BLaER1 (cell line): ENCODE data around the gene LGALS7.

Experiments used
- H3K27ac ChIP-seq: shearing (Covaris generic); formaldehyde crosslinking; 2 replicates; pipeline ENCODE4 v1.8.1; 2022
- H3K27me3 ChIP-seq: shearing (Covaris generic); formaldehyde crosslinking; 2 replicates; pipeline ENCODE4 v1.8.1; 2022
- H3K36me3 ChIP-seq: shearing (Covaris generic); formaldehyde crosslinking; 2 replicates; pipeline ENCODE4 v1.8.1; 2022
- H3K4me1 ChIP-seq: shearing (Covaris generic); formaldehyde crosslinking; 2 replicates; pipeline ENCODE4 v1.8.1; 2022
- H3K4me2 ChIP-seq: shearing (Covaris generic); formaldehyde crosslinking; 2 replicates; pipeline ENCODE4 v1.8.1; 2022
- H3K4me3 ChIP-seq: shearing (Covaris generic); formaldehyde crosslinking; 2 replicates; pipeline ENCODE4 v1.8.1; 2022
- H3K9ac ChIP-seq: shearing (Covaris generic); formaldehyde crosslinking; 2 replicates; pipeline ENCODE4 v1.8.1; 2022
- H3K9me3 ChIP-seq: shearing (Covaris generic); formaldehyde crosslinking; 2 replicates; pipeline ENCODE4 v1.8.1; 2022
- H4K20me1 ChIP-seq: shearing (Covaris generic); formaldehyde crosslinking; 2 replicates; pipeline ENCODE4 v1.8.1; 2022
- Cebpa-rat ChIP-seq: shearing (Covaris generic); IDR thresholded peaks from 2 replicates; pipeline ENCODE4 v1.8.1; 2022

Gene LGALS7

DNA sequence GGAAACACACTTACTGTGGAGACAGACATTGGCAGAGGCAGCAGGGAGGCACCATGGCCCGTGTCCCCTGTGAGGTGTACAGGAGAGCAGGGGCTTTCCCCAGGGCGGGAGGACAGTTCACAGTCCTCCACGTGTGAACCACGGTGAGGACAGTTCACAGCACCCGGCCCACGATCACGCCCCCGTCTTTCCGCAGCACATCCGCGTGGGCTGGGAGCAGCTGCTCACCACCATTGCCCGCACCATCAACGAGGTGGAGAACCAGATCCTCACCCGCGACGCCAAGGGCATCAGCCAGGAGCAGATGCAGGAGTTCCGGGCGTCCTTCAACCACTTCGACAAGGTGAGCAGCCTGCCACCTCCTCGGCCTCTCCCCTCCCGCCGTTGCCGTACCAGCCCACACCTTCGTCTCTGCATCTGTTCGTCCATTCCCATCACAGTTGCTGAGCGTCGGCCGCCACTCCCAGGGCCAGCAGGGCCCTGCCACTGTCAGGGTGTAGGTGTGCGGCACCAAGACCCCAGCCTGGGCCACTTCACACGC is 46.5 kb downstream of the LGALS7 start:
- no peaks in the 10 kb centered on the region for H3K9me3 ChIP-seq
- no peak for TF ChIP-seq Cebpa-rat
- H3K27ac ChIP-seq = no peak overlapping the region
- H3K4me2 ChIP-seq = no peak overlapping the region
- H3K9ac ChIP-seq = no peak overlapping the region
- no peak overlapping the region for H3K4me3 ChIP-seq
- peaks cover 90% of the 10 kb centered on the region for H3K36me3 ChIP-seq
- peaks cover 24% of the 10 kb centered on the region for H3K4me1 ChIP-seq
- H4K20me1 ChIP-seq = no peaks in the 10 kb centered on the region
- H3K27me3 ChIP-seq = no peaks in the 10 kb centered on the region

DNA sequence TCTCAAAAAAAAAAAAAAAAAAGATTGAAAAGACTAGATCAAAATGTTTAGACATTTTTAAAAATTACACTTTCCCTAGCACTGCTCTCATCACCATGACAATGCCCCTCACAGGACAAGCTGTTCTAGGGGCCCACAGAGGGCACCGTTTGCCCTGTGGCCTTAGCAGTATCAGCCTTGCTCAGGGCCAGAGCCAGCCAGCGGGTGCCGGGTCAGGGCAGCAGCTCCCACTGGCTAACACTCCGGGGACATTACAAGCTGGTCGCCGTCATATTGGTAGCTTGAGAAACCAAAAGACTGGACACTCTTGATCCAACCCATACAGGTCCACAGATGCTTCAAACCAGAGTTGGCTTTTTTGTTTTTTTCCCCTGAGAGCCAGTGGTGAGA is 47.0 kb downstream of the LGALS7 start:
- no peaks in the 10 kb centered on the region for H3K9me3 ChIP-seq
- peaks cover 90% of the 10 kb centered on the region for H3K36me3 ChIP-seq
- H3K27ac ChIP-seq = no peak overlapping the region

DNA sequence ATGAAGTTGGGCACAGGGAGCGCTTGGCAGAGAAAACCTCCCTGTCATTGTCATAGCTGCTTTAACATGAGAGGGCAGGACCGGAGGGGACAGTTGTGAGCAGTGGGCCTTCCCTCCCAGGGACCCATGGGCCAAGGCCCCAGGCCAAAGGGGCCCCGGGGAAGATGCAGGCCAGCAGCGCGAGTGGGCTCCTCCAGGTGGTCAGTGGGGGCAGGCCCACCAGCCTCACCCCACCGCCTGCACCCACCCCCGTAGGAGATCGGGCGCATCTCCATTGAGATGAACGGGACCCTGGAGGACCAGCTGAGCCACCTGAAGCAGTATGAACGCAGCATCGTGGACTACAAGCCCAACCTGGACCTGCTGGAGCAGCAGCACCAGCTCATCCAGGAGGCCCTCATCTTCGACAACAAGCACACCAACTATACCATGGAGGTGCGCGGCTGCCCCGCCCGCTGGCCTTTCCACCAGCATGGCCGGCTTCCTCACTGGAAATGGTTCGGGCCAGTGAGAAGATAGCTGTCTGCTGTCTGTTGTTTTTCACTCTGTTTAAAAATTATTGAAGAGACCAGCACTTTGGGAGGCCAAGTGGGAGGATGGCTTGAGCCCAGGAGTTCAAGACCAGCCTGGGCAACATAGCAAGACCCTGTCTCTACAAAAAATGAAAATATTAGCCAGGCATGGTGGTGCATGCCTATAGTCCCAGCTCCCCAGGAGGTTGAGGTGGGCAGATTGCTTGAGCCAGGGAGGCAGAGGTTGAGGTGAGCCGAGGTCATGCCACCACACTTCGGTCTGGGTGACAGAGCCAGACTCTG is 47.6 kb downstream of the LGALS7 start:
- peaks cover 90% of the 10 kb centered on the region for H3K36me3 ChIP-seq

More for the DNA sequence above, 47.0 kb downstream of the LGALS7 start:
- no peaks in the 10 kb centered on the region for H3K27me3 ChIP-seq
- H3K9ac ChIP-seq = no peak overlapping the region
- H3K4me2 ChIP-seq = no peak overlapping the region
- no peak overlapping the region for H3K4me3 ChIP-seq
- H3K4me1 ChIP-seq = peaks cover 30% of the 10 kb centered on the region
- TF ChIP-seq Cebpa-rat = no peak
- H4K20me1 ChIP-seq = no peaks in the 10 kb centered on the region

DNA sequence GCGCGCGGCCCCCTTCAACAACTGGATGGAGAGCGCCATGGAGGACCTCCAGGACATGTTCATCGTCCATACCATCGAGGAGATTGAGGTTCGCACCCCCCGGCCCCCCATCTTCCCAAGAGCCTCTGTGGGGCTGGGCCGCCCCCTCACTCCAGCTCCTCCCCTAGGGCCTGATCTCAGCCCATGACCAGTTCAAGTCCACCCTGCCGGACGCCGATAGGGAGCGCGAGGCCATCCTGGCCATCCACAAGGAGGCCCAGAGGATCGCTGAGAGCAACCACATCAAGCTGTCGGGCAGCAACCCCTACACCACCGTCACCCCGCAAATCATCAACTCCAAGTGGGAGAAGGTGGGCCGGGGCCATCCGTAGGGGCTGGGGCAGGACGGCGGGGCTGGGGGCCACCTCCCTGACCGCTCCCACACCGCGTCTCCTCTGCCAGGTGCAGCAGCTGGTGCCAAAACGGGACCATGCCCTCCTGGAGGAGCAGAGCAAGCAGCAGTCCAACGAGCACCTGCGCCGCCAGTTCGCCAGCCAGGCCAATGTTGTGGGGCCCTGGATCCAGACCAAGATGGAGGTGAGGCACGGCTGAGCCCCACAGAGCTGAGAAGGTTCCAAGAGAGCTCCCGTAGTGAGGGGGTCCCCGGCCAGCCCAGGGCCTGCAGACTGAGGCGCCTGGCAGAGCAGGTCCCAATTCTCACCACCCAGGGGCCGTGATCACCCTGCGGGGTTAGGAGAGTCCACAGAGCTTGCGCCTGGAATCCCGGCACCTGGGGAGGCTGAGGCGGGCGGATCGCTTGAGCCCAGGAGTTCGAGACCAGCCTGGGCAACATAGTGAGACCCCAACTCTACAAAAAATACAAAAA is 49.1 kb downstream of the LGALS7 start:
- no peaks in the 10 kb centered on the region for H3K27me3 ChIP-seq
- peaks cover 98% of the 10 kb centered on the region for H3K36me3 ChIP-seq
- no peaks in the 10 kb centered on the region for H3K9me3 ChIP-seq
- no peak overlapping the region for H3K27ac ChIP-seq
- H3K4me1 ChIP-seq = peaks cover 48% of the 10 kb centered on the region
- no peak overlapping the region for H3K4me3 ChIP-seq
- TF ChIP-seq Cebpa-rat = no peak
- H3K9ac ChIP-seq = no peak overlapping the region
- H4K20me1 ChIP-seq = no peaks in the 10 kb centered on the region
- H3K4me2 ChIP-seq = no peak overlapping the region

More for the DNA sequence above, 47.6 kb downstream of the LGALS7 start:
- Histone ChIP-seq H3K4me3 (no peak overlapping the region), H3K27me3 (no peaks in the 10 kb centered on the region), H3K9me3 (no peaks in the 10 kb centered on the region), H4K20me1 (no peaks in the 10 kb centered on the region), H3K9ac (no peak overlapping the region), H3K27ac (no peak overlapping the region), H3K4me1 (peaks cover 36% of the 10 kb centered on the region), H3K4me2 (no peak overlapping the region)
- TF ChIP-seq Cebpa-rat = no peak

DNA sequence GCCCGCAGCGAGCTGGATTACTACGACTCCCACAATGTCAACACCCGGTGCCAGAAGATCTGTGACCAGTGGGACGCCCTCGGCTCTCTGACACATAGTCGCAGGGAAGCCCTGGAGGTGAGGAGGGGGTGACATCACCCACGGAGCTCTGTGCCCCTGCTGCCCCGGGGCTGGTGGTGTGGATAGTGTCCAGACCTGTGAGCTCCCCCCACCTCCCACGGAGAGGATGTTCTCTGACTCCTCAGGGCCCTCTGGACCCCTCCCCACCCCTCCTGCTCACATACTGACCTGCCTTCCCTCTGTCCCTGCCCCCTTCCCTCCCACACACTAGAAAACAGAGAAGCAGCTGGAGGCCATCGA is 49.7 kb downstream of the LGALS7 start:
- no peak overlapping the region for H3K27ac ChIP-seq
- H4K20me1 ChIP-seq = no peaks in the 10 kb centered on the region
- no peaks in the 10 kb centered on the region for H3K27me3 ChIP-seq
- peaks cover 46% of the 10 kb centered on the region for H3K4me1 ChIP-seq
- H3K9me3 ChIP-seq = no peaks in the 10 kb centered on the region
- H3K4me3 ChIP-seq = no peak overlapping the region
- H3K4me2 ChIP-seq = no peak overlapping the region
- H3K36me3 ChIP-seq = peaks cover 98% of the 10 kb centered on the region
- TF ChIP-seq Cebpa-rat = no peak
- no peak overlapping the region; the same call in 1 of the 2 replicates for H3K9ac ChIP-seq

DNA sequence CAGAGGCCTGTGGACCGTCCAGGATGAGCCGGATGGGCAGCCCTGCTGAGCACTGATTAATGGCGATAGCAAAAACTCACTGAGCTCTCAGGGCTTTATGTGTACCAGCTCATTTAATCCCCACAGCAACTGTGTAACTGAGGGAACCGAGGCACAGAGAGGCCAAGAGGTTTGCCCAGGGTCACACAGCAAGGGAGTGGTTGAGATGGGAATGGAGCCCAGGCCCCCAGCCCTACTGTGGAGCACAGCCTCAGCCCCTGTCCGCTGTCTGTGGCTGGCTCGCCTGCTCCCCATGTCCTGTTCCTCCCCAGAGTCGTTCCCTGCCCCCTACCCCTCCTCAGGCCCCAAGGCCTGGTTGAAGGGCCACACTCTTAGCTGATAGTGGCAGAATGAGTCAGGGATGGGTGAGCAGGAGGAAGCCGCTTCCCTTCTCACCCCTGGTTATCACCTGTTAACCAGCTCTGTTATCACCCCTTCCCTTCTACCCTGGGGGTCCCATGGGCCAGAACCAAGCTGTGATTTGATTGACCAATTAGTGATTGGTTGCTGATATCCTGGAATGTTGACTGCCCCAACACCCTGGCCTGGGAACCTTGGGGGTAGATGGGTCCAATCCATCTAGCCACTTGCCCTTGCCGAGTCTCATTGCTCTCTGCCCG is 50.2 kb downstream of the LGALS7 start:
- Histone ChIP-seq H4K20me1 (no peaks in the 10 kb centered on the region), H3K36me3 (peaks cover 100% of the 10 kb centered on the region), H3K9ac (peak overlapping the region; percentile 70; the same call in 1 of the 2 replicates), H3K27me3 (no peaks in the 10 kb centered on the region), H3K4me3 (no peak overlapping the region), H3K9me3 (no peaks in the 10 kb centered on the region), H3K4me2 (peak overlapping the region; percentile 73; the same call in 1 of the 2 replicates), H3K4me1 (peaks cover 42% of the 10 kb centered on the region), H3K27ac (peak overlapping the region; percentile 62)
- TF ChIP-seq Cebpa-rat = no peak

DNA sequence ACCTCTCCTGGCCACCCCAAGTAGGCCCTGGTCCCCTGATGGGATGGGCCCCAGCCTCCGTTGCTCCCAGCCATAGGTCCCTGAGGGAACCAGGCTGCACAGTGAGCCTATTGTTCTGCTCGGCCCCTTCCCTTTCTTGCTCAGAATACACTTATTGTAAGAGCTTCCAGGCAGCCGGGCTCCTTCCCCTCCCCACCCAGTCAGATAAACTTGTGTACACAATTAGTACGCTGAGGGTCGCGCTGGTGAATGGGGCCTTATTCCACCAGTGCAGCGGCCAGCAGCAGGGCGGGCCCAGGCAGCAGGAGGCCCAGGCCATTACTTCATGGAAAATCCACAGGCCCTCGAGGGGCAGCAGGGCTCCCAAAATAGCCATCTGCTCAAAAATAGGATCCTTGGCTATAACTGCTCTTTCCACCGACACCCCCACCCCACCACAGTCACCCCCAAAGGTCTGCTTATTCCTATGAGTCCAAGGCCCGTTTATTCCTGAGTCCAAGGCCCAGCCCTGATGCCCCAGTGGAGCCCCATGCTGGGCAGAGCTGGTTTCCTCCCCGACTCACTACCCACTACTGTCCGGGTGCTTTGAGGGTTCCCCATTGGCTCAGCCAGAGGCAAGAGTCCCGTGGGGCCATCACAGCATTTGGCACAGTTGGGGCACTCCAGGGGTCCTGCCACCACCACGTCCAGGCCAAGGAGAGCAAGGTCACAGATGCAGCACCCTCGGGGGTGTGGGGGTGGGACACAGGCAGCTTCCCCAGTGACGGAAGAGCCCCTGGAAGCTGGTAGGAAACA is 51.1 kb downstream of the LGALS7 start:
- H3K4me2 ChIP-seq = peak overlapping the region; percentile 73
- H3K27ac ChIP-seq = peak overlapping the region; percentile 62

DNA sequence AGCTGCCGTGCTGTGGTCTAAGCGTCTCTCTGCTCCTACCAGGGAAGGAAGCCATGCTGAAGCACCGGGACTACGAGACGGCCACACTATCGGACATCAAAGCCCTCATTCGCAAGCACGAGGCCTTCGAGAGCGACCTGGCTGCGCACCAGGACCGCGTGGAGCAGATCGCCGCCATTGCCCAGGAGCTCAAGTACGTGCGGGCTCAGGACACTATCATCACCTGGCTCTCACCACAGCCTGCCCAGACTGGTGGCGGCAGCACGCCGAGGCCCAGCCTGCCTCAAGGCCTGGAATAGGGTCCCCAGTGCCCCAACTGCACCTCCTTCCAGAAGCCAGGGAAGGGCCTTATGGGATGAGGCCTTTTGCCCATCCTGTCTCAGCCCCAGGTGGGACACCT is 51.8 kb downstream of the LGALS7 start:
- no peaks in the 10 kb centered on the region for H3K27me3 ChIP-seq
- H4K20me1 ChIP-seq = no peaks in the 10 kb centered on the region
- no peaks in the 10 kb centered on the region for H3K9me3 ChIP-seq
- H3K36me3 ChIP-seq = peaks cover 100% of the 10 kb centered on the region
- H3K4me2 ChIP-seq = peak overlapping the region; percentile 73
- H3K4me3 ChIP-seq = no peak overlapping the region
- no peak for TF ChIP-seq Cebpa-rat
- H3K9ac ChIP-seq = peak overlapping the region; percentile 70
- peaks cover 37% of the 10 kb centered on the region for H3K4me1 ChIP-seq
- peak overlapping the region; percentile 62 for H3K27ac ChIP-seq

More for the DNA sequence above, 51.1 kb downstream of the LGALS7 start:
- no peaks in the 10 kb centered on the region for H4K20me1 ChIP-seq
- H3K9me3 ChIP-seq = no peaks in the 10 kb centered on the region
- peaks cover 37% of the 10 kb centered on the region for H3K4me1 ChIP-seq
- H3K27me3 ChIP-seq = no peaks in the 10 kb centered on the region
- TF ChIP-seq Cebpa-rat = no peak
- no peak overlapping the region for H3K4me3 ChIP-seq
- H3K9ac ChIP-seq = peak overlapping the region; percentile 70
- H3K36me3 ChIP-seq = peaks cover 100% of the 10 kb centered on the region
